HG03196 (cell line): ENCODE results near the gene ATP6V1B1.
A peak's percentile ranks its signal among the peaks of the same experiment; 100 is the strongest.

Source experiments
- ATAC-seq: cut with Tn5 transposase; IDR thresholded peaks from one replicate; pipeline ENCODE4 v1.9.1; 2021; ENCODE audit not compliant: unreplicated experiment

Gene ATP6V1B1

DNA sequence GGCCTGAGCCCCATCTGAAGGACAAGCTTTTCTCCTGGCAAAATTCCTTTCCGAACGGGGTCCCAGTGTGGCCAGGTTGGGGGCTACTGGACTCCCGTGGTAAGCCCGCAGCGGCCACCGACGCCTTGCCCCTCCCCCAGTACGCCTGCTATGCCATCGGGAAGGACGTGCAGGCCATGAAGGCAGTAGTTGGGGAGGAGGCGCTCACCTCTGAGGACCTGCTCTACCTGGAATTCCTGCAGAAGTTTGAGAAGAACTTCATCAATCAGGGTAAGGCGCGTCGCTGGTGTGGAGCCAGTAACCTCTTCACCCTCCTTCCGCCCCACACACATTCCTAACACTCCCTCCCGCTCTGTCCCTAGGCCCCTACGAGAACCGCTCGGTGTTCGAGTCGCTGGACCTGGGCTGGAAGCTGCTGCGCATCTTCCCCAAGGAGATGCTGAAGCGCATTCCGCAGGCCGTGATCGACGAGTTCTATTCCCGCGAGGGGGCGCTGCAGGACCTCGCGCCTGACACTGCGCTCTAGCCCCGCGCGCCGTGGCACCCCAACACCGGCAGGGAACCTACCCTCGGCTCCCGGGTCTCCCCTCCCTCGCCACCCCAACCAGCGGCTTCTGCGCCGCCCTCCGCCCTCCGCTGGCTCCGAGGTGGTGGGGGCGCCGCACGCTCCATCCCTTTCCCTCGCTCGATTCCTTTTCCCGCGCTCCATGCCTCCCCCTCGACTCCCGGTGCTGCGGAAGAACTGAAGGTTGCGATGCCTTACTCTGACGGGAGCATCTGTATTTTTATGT, 29.1 kb downstream of the ATP6V1B1 start:
- peak; percentile 42 for ATAC-seq

DNA sequence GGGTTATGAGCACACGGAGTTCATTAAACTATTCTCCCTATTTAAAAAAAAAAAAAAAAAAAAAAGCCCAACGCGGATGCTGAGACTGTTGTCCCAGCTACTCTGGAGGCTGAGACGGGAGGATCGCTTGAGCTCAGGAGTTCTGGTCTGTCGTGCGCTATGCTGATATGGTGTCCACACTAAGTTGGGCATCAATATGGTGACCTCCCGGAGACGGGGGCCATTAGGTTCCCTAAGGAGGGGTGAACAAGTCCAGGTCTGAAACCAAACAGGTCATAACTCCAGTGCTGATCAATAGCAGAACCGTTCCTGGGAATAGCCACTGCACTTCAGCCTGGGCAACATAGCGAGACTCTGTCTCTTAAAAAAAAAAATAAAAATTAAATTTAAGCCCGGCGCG, 29.8 kb downstream of the ATP6V1B1 start:
- ATAC-seq, result no peak

DNA sequence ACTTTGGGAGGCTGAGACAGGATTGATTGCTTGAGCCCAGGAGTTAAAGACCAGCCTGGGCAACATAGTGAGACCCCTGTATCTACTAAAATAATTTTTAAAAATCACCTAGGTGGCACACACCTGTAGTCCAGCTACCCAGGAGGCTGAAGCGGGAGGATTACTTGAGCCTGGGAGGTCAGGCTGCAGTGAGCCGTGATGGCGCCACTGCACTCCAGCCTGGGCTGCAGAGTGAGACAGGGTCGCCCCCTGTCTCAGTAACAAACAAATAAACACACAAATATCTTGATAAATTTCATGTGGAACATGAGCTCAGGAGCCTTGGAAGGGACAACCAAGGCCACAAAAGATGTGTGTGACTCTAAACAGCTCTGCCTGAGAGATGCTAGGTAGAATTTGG, 31.0 kb downstream of the ATP6V1B1 start:
- ATAC-seq, result no peak

- ATAC-seq, result no peak
Measured at GRCh38 chr2:70967189-70967588, 31.5 kb downstream of the ATP6V1B1 start.

- no peak for ATAC-seq
Measured at GRCh38 chr2:70974592-70974991, 38.9 kb downstream of the ATP6V1B1 start.

- ATAC-seq, result no peak
Measured at GRCh38 chr2:70975237-70975636, 39.5 kb downstream of the ATP6V1B1 start.

GRCh38 chr2:70977605-70978205, 42.0 kb downstream of the ATP6V1B1 start:
- ATAC-seq, result no peak

DNA sequence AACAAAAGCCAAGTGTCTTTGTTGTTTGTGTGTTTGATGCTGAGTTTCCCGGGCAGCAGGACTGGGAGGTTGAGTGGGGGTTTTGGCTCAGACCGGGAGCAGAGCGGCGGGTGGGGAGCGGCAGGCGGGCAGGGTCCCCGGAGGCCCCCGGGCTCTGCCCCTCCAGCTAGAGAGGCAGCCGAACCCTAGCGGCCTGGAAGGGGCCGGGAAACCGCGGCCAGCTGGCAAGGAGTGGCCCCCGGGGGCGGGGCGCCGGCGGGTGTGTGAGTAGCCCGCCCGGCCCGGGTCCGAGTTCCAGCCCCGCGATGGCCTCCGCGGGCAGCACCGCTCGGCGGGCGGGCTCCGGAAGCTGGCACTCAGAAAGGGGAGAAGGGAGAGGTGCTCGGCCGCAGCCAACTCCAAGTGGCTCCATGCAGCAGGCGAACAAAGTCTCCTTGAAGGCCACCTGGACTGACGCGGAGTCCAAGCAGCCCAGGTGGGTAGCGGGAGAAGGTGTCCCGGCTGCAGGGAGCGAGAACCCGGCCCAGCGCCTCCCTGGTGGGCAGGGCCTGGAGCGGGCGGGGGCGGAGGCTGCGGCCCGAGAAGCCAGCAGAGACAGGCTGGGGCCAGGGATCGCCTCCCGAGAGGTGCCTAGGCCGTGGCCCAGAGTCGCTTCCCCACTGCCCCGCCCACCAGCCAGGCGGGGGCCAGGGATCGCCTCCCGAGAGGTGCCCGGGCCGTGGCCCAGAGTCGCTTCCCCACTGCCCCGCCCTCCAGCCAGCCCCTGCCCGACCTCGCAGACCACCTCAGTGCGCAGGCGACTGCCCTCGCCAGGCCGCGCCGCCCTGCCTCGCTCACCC, 42.9 kb downstream of the ATP6V1B1 start, which contains the start of gene ANKRD53:
TSS of gene ANKRD53 (plus strand) at position 290 of the 839 bp plus-strand sequence. CDS start at position 306, 16 bp downstream.
- ATAC-seq, result no peak

- ATAC-seq, result no peak
Measured at GRCh38 chr2:70979180-70979488, 43.4 kb downstream of the ATP6V1B1 start.

- no peak for ATAC-seq
Measured at GRCh38 chr2:70979626-70980025, 43.9 kb downstream of the ATP6V1B1 start.

GRCh38 chr2:70981421-70981820, 45.7 kb downstream of the ATP6V1B1 start:
- ATAC-seq, result no peak

GRCh38 chr2:70981866-70982810, 46.4 kb downstream of the ATP6V1B1 start:
- ATAC-seq, result no peak

GRCh38 chr2:70982971-70983370, 47.3 kb downstream of the ATP6V1B1 start:
- no peak for ATAC-seq

DNA sequence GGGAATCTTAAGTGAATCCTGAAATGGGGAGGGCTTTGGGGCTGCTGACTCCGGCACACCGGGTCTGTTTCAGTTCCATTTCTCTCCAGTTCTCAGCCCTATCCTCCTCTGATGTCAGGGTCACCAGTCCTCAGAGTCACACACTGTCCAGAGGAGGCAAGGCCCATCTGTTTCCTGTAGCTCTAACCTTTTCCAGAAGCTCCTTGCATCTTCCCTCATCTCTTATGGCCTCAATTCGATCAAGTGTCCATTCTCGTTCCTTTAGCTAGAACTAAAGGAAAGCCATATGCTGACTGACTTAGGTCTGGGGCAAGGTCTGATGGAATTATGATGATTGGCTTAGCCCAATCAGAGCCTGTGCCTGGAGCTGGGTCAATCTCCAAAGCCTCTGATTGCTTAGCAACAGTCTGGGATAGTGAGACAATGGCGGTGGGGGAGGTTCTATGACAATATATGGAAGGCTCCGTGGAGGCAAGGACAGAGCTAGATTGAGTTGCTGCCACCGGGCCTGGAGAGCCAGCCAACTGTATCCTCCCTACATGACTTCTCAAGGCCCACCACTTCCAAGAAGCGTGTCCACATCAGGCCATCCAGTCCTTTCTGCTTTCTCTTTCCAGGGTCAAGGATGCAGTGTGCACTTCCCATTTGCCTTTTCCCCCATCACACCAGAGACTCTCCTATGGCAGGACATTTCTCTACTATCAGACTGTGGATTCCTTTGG, 48.0 kb downstream of the ATP6V1B1 start:
- ATAC-seq, result no peak

- no peak for ATAC-seq
Measured at GRCh38 chr2:70984228-70984575, 48.5 kb downstream of the ATP6V1B1 start.

- ATAC-seq, result no peak
Measured at GRCh38 chr2:70984576-70985282, 49.0 kb downstream of the ATP6V1B1 start.

GRCh38 chr2:70985283-70985688, 49.6 kb downstream of the ATP6V1B1 start:
- no peak for ATAC-seq

DNA sequence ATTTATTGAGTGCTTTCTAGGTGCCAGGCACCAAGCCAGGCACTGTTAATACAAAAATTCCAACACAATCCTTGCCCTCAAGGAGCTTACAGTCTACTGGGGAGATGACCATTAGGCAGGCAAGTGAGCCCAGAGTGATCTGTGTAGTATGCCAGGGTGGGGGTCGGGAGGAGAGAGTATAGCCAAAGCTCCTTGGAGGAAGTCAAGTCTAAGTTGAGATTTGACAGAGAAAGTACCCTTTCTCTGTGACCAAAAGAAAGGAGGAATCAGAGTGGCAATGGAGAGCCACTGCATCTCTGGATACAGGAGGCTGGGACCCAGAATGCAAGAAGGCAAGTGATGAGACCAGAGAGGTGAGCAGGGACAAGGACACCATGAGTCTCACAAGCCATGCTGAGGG, 50.3 kb downstream of the ATP6V1B1 start:
- ATAC-seq, result no peak

DNA sequence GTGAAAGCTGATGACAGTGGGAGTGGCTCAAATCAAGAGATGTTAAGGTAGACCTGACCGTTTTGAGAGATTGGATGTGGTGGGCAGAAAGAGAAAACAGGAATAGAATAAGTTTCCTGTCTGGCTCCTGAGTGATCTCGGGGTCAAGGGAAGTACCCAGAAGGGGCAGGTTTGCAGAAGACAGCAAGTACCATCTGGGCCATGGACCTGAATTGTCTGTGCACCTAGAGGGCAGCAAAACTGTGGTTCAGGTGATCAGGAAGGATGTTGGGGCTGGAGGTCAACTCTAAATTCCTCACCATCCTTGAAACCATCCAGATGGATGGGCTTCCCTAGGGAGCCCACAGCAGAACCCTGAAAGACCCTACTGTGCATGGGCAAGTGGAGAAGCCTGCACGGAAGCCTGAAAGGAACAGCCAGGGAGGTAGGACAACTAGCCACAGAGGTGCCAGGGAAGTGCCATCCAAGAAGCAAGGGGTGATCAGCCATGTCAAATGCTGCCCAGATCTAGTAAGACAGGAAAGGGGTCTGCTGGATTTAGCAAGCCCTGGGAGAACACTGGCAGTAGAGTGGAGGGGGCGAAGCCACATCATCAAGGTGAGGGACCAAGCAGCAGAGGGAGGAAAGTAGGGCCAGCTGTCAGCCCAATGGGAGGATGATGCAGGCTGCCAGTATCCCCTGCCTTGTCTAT, 50.9 kb downstream of the ATP6V1B1 start:
- ATAC-seq, result no peak
